GM12873 (cell line): ENCODE data around the gene TRAF3IP3.

Source experiments
- CTCF ChIP-seq: IDR thresholded peaks from 2 replicates; pipeline ENCODE4 v1.5.1; 2012; ENCODE audit warnings: low read depth, mild to moderate bottlenecking, moderate library complexity, low read length, control low read depth; ENCODE audit not compliant: insufficient read depth; ENCODE audit errors: missing control alignments

The TRAF3IP3 gene

GRCh38 chr1:209755926-209756614, at the start of gene TRAF3IP3:
TRAF3IP3 (plus strand) TSS chr1:209756053; CDS start chr1:209760040, 3,987 bp downstream.
- no peak for TF ChIP-seq CTCF

GRCh38 chr1:209706622-209707021, 49.2 kb upstream of the TRAF3IP3 start:
- TF ChIP-seq CTCF: no peak

- TF ChIP-seq CTCF: no peak
These were observed 48.5 kb upstream of the TRAF3IP3 start for GRCh38 chr1:209707308-209707707.

GRCh38 chr1:209708297-209708696, 47.6 kb upstream of the TRAF3IP3 start:
- no peak for TF ChIP-seq CTCF

GRCh38 chr1:209710093-209710492, 45.8 kb upstream of the TRAF3IP3 start:
- TF ChIP-seq CTCF: no peak

- no peak for TF ChIP-seq CTCF
These were observed 45.0 kb upstream of the TRAF3IP3 start for GRCh38 chr1:209710847-209711246.

- no peak for TF ChIP-seq CTCF
These were observed 41.5 kb upstream of the TRAF3IP3 start for GRCh38 chr1:209714338-209714737.

- TF ChIP-seq CTCF: no peak
These were observed 40.5 kb upstream of the TRAF3IP3 start for GRCh38 chr1:209715314-209715713.
